K562 (cell line): Measurements from ENCODE around the gene RBPMS2. TPM values are rescaled to one million over a fixed set of nuclear protein-coding genes. Genes with fewer than 3 reads are reported as not detected.
A peak's percentile ranks its signal among the peaks of the same experiment; 100 is the strongest.

Experiments
- BHLHE40 ChIP-seq: IDR thresholded peaks from 2 replicates; pipeline ENCODE4 v1.6.1; 2011; ENCODE audit warnings: low read length, improper control_type of control experiment
- CCNT2 ChIP-seq: IDR thresholded peaks from 2 replicates; pipeline ENCODE4 v1.6.1; 2011; ENCODE audit warnings: borderline replicate concordance, low read depth, mild to moderate bottlenecking, moderate library complexity, mixed read lengths, low read length; ENCODE audit not compliant: insufficient read length; ENCODE audit errors: extremely low read depth
- GATAD2A ChIP-seq: fragments of 450-650 bp; IDR thresholded peaks from 2 replicates; pipeline ENCODE4 v1.6.1; 2017
- GATAD2B ChIP-seq: fragments of 450-650 bp; IDR thresholded peaks from 2 replicates; pipeline ENCODE4 v1.6.1; 2017; ENCODE audit warnings: mild to moderate bottlenecking, borderline replicate concordance
- KLF16 ChIP-seq: IDR thresholded peaks from 2 replicates; pipeline ENCODE4 v1.6.1; 2016; ENCODE audit warnings: antibody characterized with exemption
- RFX1 ChIP-seq: fragments of 450-650 bp; IDR thresholded peaks from 2 replicates; pipeline ENCODE4 v1.6.1; 2016; ENCODE audit warnings: mild to moderate bottlenecking, moderate library complexity
- TAF1 ChIP-seq: IDR thresholded peaks from 2 replicates; pipeline ENCODE4 v1.6.1; 2011; ENCODE audit warnings: mild to moderate bottlenecking, low read length, moderate library complexity; ENCODE audit not compliant: insufficient read depth, control insufficient read depth, severe bottlenecking; ENCODE audit errors: extremely low read depth
- TGIF2 ChIP-seq: sonication (generic); formaldehyde crosslinking; IDR thresholded peaks from 2 replicates; pipeline ENCODE4 v1.8.1; 2022; ENCODE audit warnings: mild to moderate bottlenecking, missing genetic modification reagents, moderate library complexity
- ZNF239 ChIP-seq: fragments of 250-450 bp; sonication (Bioruptor Pico); IDR thresholded peaks from 2 replicates; pipeline ENCODE4 v1.4.0; 2020; ENCODE audit warnings: mild to moderate bottlenecking
- ZNF436 ChIP-seq: fragments of 250-450, 450-650 bp; sonication (Bioruptor Pico); formaldehyde crosslinking; IDR thresholded peaks from 2 replicates; pipeline ENCODE4 v1.7.0; 2020; ENCODE audit warnings: mild to moderate bottlenecking
- polyA plus RNA-seq, 8 experiments: library from polyadenylated mRNA; depleted of rRNA in 4 of 8; stranded (reverse) in 5 of 8; unstranded in 3 of 8; fragments of >200 nt; fragmentation: Nextera tagmentation in 2 of 8; fragmentation: Illumina TruSeq in 1 of 8; extraction: Ambion mirVana in 2 of 8; extraction: Trizol in 1 of 8; gene quantifications; 2 replicates each; pipeline versions ENCODE4 v1.2.1 to v1.2.3, GENCODE V29; 2011 to 2014; ENCODE audit warnings: inconsistent platforms in 1 of 8, missing spikeins in 1 of 8
- total RNA-seq, 7 experiments: library from RNA; depleted of rRNA in 6 of 7; stranded (reverse); fragments of >200 nt in 6 of 7; fragmentation: Illumina TruSeq in 2 of 7; extraction: Trizol in 2 of 7; gene quantifications; 2 replicates each; pipeline versions ENCODE4 v1.2.1 to v1.2.3, GENCODE V29; 2011 to 2021; ENCODE audit warnings: low replicate concordance in 1 of 7
- TF ChIP-seq, protein P1 (sequence below): fragments of 450-650 bp; formaldehyde crosslinking; IDR thresholded peaks from 2 replicates; pipeline ENCODE4 v1.4.0; 2020; ENCODE audit warnings: mild to moderate bottlenecking, moderate library complexity
- TF ChIP-seq, protein P2 (sequence below): sonication (generic); formaldehyde crosslinking; IDR thresholded peaks from 2 replicates; pipeline ENCODE4 v1.8.0; 2022; ENCODE audit warnings: missing genetic modification reagents, mild to moderate bottlenecking, moderate library complexity, borderline replicate concordance
- TF ChIP-seq, protein P3 (sequence below): fragments of 450-650 bp; IDR thresholded peaks from 2 replicates; pipeline ENCODE4 v1.6.1; 2016
- TF ChIP-seq, protein P4 (sequence below): fragments of 450-650 bp; IDR thresholded peaks from 2 replicates; pipeline ENCODE4 v1.6.1; 2016; ENCODE audit warnings: low read depth, mild to moderate bottlenecking, moderate library complexity
- TF ChIP-seq, protein P5 (sequence below): fragments of 450-650 bp; IDR thresholded peaks from 2 replicates; pipeline ENCODE4 v1.6.1; 2016; ENCODE audit warnings: low read depth

Gene RBPMS2
- total and polyA plus RNA-seq, 9 of the 15 experiments (the other 6 are each of a cell fraction or from before 2014, with no cell fraction given): 0.11 to 2.6 (median 0.37) TPM; not detected in 1

DNA sequence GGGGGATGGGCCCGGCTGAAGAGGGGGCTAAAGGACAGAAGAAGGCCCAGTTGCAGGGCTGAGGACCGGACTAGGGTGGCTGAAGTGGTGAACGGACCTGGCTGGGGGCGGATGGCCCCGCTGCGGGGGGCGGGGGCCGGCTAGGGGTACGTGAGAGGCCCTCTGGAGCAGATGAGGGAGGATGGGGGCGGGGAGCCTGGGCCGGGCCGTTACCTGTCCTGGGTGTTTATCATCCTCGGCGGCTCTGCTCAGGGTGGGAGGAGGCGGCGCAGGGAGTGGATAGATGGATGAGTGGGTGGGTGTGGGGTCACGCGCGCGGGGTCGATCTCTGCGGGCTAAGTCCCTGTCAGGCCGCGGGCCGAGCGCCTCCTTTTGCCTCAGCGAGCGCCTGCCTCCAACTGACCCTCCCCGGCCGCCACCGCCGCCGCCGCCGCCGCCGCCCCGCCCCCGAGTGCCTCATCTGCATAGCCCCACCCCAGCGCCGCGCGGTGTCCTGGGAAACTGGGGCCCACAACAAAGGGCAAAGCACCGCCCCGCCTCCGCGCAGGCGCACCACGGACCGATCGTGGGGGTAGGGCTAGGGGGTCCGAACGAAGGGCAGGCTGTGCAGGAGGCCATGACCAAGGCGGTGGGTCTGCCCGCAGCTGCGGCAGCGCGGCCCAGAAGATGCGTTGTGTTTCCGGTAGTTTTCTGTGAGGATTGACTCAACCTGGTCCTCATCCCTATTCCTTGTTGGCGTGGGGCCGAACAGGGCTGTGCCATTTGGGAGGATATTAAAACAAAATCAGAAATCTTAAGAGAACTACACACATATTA, 72.4 kb downstream of the RBPMS2 start (continued):
- TF ChIP-seq, protein P1, sequence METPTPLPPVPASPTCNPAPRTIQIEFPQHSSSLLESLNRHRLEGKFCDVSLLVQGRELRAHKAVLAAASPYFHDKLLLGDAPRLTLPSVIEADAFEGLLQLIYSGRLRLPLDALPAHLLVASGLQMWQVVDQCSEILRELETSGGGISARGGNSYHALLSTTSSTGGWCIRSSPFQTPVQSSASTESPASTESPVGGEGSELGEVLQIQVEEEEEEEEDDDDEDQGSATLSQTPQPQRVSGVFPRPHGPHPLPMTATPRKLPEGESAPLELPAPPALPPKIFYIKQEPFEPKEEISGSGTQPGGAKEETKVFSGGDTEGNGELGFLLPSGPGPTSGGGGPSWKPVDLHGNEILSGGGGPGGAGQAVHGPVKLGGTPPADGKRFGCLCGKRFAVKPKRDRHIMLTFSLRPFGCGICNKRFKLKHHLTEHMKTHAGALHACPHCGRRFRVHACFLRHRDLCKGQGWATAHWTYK (CRISPR knock-in tag): no peak
- TF ChIP-seq, protein P2, sequence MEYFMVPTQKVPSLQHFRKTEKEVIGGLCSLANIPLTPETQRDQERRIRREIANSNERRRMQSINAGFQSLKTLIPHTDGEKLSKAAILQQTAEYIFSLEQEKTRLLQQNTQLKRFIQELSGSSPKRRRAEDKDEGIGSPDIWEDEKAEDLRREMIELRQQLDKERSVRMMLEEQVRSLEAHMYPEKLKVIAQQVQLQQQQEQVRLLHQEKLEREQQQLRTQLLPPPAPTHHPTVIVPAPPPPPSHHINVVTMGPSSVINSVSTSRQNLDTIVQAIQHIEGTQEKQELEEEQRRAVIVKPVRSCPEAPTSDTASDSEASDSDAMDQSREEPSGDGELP (CRISPR knock-in tag): peak; percentile 59; the same call in 1 of the 2 replicates
- TF ChIP-seq ZNF436 (CRISPR knock-in tag): no peak
- no peak for TF ChIP-seq TGIF2 (CRISPR knock-in tag)
- no peak for TF ChIP-seq GATAD2B
- TF ChIP-seq, protein P3, sequence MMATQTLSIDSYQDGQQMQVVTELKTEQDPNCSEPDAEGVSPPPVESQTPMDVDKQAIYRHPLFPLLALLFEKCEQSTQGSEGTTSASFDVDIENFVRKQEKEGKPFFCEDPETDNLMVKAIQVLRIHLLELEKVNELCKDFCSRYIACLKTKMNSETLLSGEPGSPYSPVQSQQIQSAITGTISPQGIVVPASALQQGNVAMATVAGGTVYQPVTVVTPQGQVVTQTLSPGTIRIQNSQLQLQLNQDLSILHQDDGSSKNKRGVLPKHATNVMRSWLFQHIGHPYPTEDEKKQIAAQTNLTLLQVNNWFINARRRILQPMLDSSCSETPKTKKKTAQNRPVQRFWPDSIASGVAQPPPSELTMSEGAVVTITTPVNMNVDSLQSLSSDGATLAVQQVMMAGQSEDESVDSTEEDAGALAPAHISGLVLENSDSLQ: 0 out of 2 replicates have a peak, but pooled peaks have one; percentile 6
- TF ChIP-seq ZNF239 (CRISPR knock-in tag): no peak
- 0 out of 2 replicates have a peak, but pooled peaks have one; percentile 3 for TF ChIP-seq BHLHE40
- no peak for TF ChIP-seq GATAD2A
- TF ChIP-seq TAF1: peak; percentile 33
- TF ChIP-seq RFX1: peak; percentile 67
- TF ChIP-seq, protein P4, sequence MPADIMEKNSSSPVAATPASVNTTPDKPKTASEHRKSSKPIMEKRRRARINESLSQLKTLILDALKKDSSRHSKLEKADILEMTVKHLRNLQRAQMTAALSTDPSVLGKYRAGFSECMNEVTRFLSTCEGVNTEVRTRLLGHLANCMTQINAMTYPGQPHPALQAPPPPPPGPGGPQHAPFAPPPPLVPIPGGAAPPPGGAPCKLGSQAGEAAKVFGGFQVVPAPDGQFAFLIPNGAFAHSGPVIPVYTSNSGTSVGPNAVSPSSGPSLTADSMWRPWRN: no peak
- peak; percentile 65 for TF ChIP-seq CCNT2
- TF ChIP-seq KLF16: no peak
- TF ChIP-seq, protein P5, sequence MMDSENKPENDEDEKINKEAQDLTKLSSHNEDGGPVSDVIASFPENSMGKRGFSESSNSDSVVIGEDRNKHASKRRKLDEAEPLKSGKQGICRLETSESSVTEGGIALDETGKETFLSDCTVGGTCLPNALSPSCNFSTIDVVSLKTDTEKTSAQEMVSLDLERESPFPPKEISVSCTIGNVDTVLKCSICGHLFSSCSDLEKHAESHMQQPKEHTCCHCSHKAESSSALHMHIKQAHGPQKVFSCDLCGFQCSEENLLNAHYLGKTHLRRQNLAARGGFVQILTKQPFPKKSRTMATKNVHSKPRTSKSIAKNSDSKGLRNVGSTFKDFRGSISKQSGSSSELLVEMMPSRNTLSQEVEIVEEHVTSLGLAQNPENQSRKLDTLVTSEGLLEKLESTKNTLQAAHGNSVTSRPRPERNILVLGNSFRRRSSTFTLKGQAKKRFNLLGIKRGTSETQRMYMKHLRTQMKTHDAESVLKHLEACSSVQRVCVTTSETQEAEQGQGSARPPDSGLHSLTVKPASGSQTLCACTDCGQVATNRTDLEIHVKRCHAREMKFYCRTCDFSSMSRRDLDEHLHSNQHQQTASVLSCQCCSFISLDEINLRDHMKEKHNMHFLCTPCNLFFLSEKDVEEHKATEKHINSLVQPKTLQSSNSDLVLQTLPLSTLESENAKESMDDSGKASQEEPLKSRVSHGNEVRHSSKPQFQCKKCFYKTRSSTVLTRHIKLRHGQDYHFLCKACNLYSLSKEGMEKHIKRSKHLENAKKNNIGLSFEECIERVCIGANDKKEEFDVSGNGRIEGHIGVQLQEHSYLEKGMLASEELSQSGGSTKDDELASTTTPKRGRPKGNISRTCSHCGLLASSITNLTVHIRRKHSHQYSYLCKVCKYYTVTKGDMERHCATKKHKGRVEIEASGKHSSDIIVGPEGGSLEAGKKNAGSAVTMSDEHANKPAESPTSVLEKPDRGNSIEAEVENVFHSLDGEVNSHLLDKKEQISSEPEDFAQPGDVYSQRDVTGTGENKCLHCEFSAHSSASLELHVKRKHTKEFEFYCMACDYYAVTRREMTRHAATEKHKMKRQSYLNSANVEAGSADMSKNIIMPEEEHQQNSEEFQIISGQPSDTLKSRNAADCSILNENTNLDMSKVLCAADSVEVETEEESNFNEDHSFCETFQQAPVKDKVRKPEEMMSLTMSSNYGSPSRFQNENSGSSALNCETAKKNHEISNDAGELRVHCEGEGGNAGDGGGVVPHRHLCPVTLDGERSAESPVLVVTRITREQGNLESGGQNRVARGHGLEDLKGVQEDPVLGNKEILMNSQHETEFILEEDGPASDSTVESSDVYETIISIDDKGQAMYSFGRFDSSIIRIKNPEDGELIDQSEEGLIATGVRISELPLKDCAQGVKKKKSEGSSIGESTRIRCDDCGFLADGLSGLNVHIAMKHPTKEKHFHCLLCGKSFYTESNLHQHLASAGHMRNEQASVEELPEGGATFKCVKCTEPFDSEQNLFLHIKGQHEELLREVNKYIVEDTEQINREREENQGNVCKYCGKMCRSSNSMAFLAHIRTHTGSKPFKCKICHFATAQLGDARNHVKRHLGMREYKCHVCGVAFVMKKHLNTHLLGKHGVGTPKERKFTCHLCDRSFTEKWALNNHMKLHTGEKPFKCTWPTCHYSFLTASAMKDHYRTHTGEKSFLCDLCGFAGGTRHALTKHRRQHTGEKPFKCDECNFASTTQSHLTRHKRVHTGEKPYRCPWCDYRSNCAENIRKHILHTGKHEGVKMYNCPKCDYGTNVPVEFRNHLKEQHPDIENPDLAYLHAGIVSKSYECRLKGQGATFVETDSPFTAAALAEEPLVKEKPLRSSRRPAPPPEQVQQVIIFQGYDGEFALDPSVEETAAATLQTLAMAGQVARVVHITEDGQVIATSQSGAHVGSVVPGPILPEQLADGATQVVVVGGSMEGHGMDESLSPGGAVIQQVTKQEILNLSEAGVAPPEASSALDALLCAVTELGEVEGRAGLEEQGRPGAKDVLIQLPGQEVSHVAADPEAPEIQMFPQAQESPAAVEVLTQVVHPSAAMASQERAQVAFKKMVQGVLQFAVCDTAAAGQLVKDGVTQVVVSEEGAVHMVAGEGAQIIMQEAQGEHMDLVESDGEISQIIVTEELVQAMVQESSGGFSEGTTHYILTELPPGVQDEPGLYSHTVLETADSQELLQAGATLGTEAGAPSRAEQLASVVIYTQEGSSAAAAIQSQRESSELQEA: peak; percentile 91
